A204.1 (cell line): Measurements from ENCODE around the gene ISG20.
A peak's percentile ranks its signal among the peaks of the same experiment; 100 is the strongest.
"Not testable (repeated sequence)": the region's sequence is repeated elsewhere in the genome, so short reads cannot be mapped to it uniquely, and the experiment has no call there.

Source experiments
- FAIRE-seq: peaks from 2 replicates; lab custom pipeline; 2012; peaks lifted over from hg19 to GRCh38; lab: Jason Lieb, UNC

The ISG20 gene

DNA sequence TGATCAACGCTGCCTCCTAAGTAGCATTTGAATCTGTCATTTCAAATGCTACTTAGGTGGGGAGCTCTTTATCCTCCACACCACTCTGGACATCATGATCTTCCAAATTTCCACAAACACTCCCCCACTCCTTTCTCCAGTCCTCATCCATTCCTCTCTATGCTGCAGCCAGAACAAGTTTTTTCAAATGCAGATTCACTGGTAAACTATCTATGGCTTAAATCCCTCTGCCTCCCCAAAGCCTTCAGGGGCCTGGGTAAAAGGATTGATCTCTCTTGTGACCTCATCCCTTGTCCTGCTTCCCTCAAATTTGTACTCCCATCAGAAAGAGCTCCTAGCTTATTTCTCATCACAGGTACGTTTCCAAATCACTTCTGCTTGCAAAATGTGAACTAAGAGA, 19.0 kb upstream of the ISG20 start:
- no peak for FAIRE-seq

GRCh38 chr15:88620995-88621772, 17.6 kb upstream of the ISG20 start, which contains the start of gene AEN:
Gene AEN (plus strand): TSS chr15:88621340. CDS start chr15:88626210, 4,870 bp downstream.
- FAIRE-seq, result peak; percentile 88

- FAIRE-seq, result no peak
These were observed 16.8 kb upstream of the ISG20 start for GRCh38 chr15:88621789-88622604.

- no peak for FAIRE-seq
These were observed 16.2 kb upstream of the ISG20 start for GRCh38 chr15:88622605-88622975.

GRCh38 chr15:88623061-88623460, 15.8 kb upstream of the ISG20 start:
- no peak for FAIRE-seq

GRCh38 chr15:88623632-88624031, 15.2 kb upstream of the ISG20 start:
- FAIRE-seq, result no peak

- no peak for FAIRE-seq
These were observed 14.5 kb upstream of the ISG20 start for GRCh38 chr15:88624156-88624970.

DNA sequence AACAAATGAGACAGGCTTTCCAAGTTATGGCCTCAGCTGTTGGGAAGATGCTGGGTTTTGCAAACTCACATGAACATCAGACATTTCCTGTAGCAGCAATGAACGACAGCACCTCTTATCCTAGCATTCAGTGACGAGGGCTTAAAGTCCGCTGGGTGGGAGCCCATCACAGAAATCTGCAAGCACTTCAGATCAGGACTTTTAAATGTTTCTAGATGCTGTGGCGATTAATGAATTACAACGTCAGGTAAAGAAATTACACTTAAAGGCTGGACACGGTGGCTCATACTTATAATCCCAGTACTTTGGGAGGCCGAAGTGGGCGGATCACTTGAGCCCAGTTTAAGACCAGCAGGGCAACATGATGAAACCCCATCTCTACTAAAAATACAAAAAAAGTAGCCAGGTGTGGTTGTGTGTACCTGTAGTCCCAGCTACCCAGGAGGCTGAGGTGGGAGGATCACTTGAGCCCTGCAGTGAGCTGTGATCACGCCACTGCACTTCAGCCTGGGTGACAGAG, 13.8 kb upstream of the ISG20 start:
- no peak for FAIRE-seq

GRCh38 chr15:88625943-88626741, 12.7 kb upstream of the ISG20 start:
- no peak for FAIRE-seq

- no peak for FAIRE-seq
These were observed 11.4 kb upstream of the ISG20 start for GRCh38 chr15:88627463-88627862.

- no peak for FAIRE-seq
These were observed 10.7 kb upstream of the ISG20 start for GRCh38 chr15:88628018-88628654.

DNA sequence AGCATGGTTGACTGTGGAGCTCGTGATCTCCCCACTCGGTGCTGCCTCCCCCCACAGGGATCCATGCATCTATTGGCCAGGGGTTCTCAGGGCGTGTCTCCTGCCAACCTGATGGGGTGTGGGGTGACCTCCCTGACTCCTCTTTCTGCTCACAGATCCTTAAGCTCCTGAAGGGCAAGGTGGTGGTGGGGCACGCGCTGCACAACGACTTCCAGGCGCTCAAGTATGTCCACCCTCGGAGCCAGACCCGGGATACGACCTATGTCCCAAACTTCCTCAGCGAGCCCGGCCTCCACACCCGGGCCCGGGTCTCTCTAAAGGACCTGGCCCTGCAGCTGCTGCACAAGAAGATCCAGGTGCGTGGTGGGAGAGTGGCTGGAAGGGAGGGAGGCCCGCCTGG, 9.7 kb upstream of the ISG20 start:
- FAIRE-seq, result no peak

GRCh38 chr15:88630141-88630721, 8.6 kb upstream of the ISG20 start:
- no peak for FAIRE-seq

GRCh38 chr15:88630798-88631463, 7.9 kb upstream of the ISG20 start:
- FAIRE-seq, result no peak

DNA sequence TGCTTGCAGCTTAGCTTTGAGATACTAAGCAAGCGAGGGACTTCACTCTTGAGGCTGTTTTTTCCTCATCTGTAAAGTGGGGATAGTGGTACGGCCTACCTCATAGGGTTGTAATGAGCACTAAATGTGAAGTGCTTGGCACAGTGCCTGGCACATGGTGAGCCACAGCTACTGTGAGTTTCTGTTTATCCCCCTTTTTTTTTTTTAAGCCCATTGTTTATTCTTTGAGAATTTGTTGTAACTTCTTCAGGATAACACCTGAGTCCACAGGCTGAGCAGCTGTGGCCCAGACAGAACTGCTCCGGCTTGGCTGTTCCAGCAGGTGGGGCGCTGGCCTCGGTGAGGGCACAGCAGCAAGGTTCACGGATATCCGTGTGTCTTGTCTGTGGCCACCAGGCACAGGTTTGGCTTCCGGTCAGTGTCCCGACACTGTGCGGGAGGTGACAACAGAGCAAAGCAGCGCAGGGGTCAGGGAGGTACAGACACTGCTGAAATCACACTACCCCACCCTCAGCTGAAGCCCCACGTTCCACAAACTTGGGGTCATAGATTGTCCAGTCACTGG, 7.3 kb upstream of the ISG20 start:
- FAIRE-seq, result no peak

- FAIRE-seq, result not testable (repeated sequence)
These were observed 6.0 kb upstream of the ISG20 start for GRCh38 chr15:88632797-88633196.

GRCh38 chr15:88634449-88634848, 4.4 kb upstream of the ISG20 start:
- FAIRE-seq, result no peak

DNA sequence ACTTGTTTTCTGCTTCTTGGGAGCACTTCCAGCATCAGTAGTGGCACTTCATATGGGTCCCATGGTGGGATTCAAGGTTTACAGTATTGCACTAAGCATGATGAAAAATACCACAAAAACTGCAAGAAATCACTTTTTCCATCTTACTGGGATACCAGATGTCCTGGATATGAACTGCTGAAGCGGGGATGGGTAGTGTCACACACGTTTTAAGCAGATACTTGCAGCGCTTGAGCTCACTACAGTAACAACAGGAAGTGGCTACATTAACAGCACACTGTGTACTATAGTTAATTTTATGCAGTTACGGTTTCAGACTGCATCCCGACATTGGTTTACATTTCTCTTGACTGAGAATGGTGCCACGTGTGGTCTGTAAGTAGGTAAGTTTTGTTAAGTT, 3.5 kb upstream of the ISG20 start:
- FAIRE-seq, result no peak

DNA sequence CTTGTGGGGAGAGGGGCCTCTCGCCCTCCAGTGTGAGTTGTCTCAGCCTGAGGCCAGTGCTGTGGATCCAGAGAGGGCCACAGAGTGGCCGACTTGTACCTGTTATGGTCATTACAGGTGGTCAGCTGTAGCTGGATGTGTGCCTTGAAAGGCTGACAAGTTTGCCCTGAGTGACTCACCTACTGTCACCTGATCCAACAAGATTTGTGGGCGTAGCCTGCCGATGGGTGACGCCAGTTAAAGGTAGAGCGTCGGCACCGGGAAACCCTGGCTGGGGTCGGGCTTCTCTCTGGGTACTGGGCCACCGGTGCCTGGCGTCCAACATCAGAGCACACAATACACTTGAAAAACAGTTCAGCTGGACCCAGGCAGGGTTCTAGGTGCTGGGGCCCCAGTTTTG, 2.8 kb upstream of the ISG20 start:
- no peak for FAIRE-seq

DNA sequence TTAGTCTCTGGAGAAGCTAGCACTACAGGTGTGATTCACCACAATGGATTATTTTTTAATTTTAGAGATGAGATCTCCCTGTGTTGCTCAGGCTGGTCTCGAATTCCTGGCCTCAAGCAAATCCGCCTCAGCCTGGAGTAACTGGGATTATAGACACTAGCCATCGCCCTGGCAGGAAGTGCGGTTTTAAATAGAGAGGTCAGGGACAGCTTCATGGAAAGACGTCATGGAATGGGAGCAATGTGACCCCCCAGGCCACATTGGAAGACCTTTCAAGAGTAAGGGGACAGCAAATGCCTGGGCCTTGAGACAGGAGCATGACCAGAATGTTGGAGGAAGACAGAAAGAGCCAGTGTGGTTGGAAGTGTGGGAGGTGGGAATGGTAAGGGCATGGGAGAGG, 2.2 kb upstream of the ISG20 start:
- no peak for FAIRE-seq
